ENCODE measurements around the gene NEUROD4. TPM values are rescaled to one million over a fixed set of nuclear protein-coding genes. Genes with fewer than 3 reads are reported as not detected.

NEUROD4 gene
- polyA plus RNA-seq, 1 donor (not counting 4 experiments of a cell fraction or from before 2014, with no cell fraction given): not detected

DNA sequence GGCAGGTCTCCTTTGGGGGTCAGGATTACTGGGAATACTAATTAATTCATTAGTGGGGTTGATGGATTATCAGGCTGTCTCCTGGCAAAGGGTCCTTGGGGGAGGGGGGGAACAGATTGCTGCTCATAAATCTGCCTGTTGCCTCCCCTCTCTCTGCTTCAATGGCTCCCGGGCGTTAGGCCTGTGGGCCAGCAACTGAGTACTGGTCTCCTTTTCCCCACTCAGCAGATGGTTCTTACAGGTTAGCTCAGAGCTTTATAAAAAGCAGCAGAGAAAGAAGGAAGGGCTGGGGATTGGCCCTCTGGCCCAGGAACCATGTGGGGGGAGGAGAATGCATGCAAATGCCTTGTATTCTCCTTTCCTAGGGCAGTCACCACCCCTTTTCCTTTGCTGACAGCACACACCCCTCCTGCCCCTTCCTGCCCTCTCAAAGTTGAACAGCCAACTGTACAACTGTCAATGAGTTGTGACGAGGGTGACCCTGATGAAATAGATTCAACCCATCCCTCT is 2.3 kb upstream of the NEUROD4 start:
- Histone ChIP-seq H4K20me1 (ENCODE audit: control insufficient read depth, extremely low read depth, insufficient read depth, low read length) (no peaks in the 10 kb centered on the region), H3K9me1 (ENCODE audit: control insufficient read depth, extremely low read depth, insufficient read depth, low read length) (no peaks in the 10 kb centered on the region), H3K36me3 (ENCODE audit: control insufficient read depth in 2 of 2, extremely low read depth in 1 of 2, insufficient read depth in 2 of 2, low read length in 2 of 2) (no peaks in the 10 kb centered on the region), H3K9ac (ENCODE audit: control insufficient read depth, extremely low read depth, insufficient read depth, low read length) (no peak overlapping the region), H3K4me3 (ENCODE audit: control insufficient read depth in 2 of 3, extremely low read depth in 1 of 3, insufficient read depth in 2 of 3, low read depth in 1 of 3, low read length in 3 of 3) (no peak overlapping the region), H3K27me3 (ENCODE audit: control insufficient read depth, extremely low read depth, insufficient read depth, low read length) (peaks cover 7% of the 10 kb centered on the region), H3K4me1 (ENCODE audit: control insufficient read depth, extremely low read depth, insufficient read depth, low read length) (no peaks in the 10 kb centered on the region), H2AFZ (ENCODE audit: control insufficient read depth, low read length) (no peak overlapping the region), H3K4me2 (ENCODE audit: control insufficient read depth, extremely low read depth, insufficient read depth, low read depth, low read length) (no peak overlapping the region), H3K79me2 (ENCODE audit: control insufficient read depth, insufficient read depth, low read length) (no peaks in the 10 kb centered on the region), H3K27ac (ENCODE audit: control insufficient read depth, insufficient read depth, low read length) (no peak overlapping the region), H3K9me3 (ENCODE audit: control insufficient read depth, low read depth, low read length) (no peaks in the 10 kb centered on the region)
- FAIRE-seq: no peak
- TF ChIP-seq EZH2 (IDR thresholded peaks at IDR 0.05; ENCODE audit: low read length) (no peak), CTCF (optimal IDR thresholded peaks at IDR 0.05 in 1 of 3, IDR thresholded peaks at IDR 0.05 in 1 of 3, conservative IDR thresholded peaks at IDR 0.05 in 1 of 3; ENCODE audit: extremely low read depth in 1 of 3, insufficient read depth in 2 of 3, low read length in 3 of 3) (no peak)
- dilution Hi-C loops (cut with MboI; ENCODE audit: extremely low pct_ligation_motif_present, low sequenced_read_pairs): no loop called here
- no peak for DNase-seq (ENCODE audit: low read depth, low spot score)

- Histone ChIP-seq H3K4me3 (ENCODE audit: control insufficient read depth in 2 of 3, extremely low read depth in 1 of 3, insufficient read depth in 2 of 3, low read depth in 1 of 3, low read length in 3 of 3) (no peak overlapping the region), H3K9me3 (ENCODE audit: control insufficient read depth, low read depth, low read length) (no peaks in the 10 kb centered on the region), H3K9me1 (ENCODE audit: control insufficient read depth, extremely low read depth, insufficient read depth, low read length) (no peaks in the 10 kb centered on the region), H3K4me1 (ENCODE audit: control insufficient read depth, extremely low read depth, insufficient read depth, low read length) (no peaks in the 10 kb centered on the region), H3K27ac (ENCODE audit: control insufficient read depth, insufficient read depth, low read length) (no peak overlapping the region), H3K79me2 (ENCODE audit: control insufficient read depth, insufficient read depth, low read length) (no peaks in the 10 kb centered on the region), H3K9ac (ENCODE audit: control insufficient read depth, extremely low read depth, insufficient read depth, low read length) (no peak overlapping the region), H3K27me3 (ENCODE audit: control insufficient read depth, extremely low read depth, insufficient read depth, low read length) (no peaks in the 10 kb centered on the region), H3K4me2 (ENCODE audit: control insufficient read depth, extremely low read depth, insufficient read depth, low read depth, low read length) (no peak overlapping the region), H3K36me3 (ENCODE audit: control insufficient read depth in 2 of 2, extremely low read depth in 1 of 2, insufficient read depth in 2 of 2, low read length in 2 of 2) (no peaks in the 10 kb centered on the region), H4K20me1 (ENCODE audit: control insufficient read depth, extremely low read depth, insufficient read depth, low read length) (no peaks in the 10 kb centered on the region), H2AFZ (ENCODE audit: control insufficient read depth, low read length) (no peak overlapping the region)
- TF ChIP-seq CTCF (optimal IDR thresholded peaks at IDR 0.05 in 1 of 3, IDR thresholded peaks at IDR 0.05 in 1 of 3, conservative IDR thresholded peaks at IDR 0.05 in 1 of 3; ENCODE audit: extremely low read depth in 1 of 3, insufficient read depth in 2 of 3, low read length in 3 of 3): no peak
- no peak for TF ChIP-seq EZH2 (IDR thresholded peaks at IDR 0.05; ENCODE audit: low read length)
- no peak for DNase-seq (ENCODE audit: low read depth, low spot score)
- no peak for FAIRE-seq
- dilution Hi-C loops (cut with MboI; ENCODE audit: extremely low pct_ligation_motif_present, low sequenced_read_pairs): no loop called here
Measured at GRCh38 chr12:55024575-55024974, 4.8 kb downstream of the NEUROD4 start.
